ENCODE results near the gene DMGDH.
"Not testable (repeated sequence)": the region's sequence is repeated elsewhere in the genome, so short reads cannot be mapped to it uniquely, and the experiment has no call there.

Gene DMGDH

DNA sequence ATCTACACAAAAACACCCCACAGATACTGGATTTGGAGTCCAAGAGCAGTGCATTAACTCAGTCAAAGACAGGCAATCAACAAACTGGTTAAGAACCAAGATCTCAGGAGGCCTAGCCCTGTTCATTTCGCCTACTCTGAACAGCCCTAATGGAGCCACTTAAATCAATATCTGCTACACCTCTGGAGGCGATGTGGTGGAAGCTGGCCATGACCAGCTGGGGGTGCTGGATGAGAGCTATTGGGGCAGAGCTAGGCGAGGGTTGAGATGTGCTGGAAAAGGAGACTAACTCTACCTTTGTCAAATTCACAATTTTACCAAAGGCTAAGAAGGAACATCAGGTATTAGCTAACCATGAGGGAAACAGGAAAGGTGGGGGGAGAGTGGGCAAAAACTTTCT, 61.1 kb downstream of the DMGDH start:
- DNase-seq: no peak

DNA sequence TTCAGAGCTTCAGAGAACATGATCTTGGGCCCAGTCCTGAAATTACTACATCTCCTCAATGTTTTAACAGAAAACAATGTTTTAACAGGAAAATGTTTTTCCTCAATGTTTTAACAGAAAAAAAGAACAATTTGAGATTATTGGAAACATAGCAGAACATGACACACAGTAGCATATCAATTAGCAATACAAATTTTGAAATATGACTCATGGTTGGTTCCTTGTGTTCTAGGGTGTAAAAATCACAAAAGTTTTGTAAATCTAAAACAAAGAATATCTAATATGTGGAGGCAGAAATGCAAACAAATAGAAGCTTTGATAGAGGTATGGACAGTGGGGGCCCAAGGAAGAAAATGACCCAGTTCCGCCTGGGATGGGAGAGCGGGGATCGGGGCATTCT, 61.6 kb downstream of the DMGDH start:
- no peak for DNase-seq

DNA sequence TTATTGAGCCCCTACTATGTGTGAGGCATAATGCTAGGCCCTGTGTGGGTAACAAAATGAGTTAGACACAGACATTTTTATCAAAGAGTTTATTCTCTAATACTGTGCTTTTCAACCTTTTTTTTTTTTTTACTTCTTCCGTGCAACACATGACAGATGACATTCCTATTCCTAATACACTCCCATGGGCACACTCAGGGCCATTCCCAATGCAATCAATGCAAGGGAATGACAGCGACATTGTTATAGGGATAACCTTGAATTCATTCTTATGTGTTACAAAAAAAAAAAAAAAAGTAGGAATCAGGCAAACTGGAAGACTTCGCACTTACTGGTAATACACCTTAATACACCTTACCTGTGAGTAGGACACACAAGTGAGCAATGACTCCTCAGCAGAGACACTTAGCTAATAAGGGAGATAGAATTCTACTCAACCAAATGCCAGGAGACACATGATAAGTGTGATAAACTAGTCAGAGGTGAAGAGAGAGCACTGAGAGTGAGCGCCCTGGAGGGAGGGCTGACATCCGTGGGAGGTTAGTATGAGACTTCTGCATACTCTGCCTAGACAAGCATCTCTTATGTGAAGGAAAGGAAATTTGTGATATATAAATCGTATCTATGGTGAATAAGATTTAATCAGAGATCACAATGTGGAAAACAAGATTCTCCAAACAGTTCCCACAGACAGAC, 63.4 kb downstream of the DMGDH start:
- no peak for DNase-seq

DNA sequence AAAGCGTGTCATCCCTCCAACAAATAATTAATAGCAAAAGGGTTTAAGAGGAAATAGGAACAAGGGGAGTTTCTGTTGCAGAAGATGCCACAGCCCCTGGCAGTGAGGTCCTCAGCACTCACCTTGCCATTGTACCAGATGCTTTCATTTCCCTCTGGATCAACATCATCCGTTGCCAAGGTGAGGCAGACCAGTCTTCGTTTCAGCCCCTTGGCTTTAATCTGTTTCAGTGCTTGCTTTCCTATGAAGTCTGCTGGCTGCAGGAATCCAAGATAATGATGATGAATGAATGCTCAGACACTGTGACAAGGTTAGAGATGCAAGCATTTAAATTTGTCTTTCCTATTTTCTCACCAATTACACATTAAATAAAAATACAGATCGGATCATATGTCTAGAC, 64.3 kb downstream of the DMGDH start:
- no peak for DNase-seq

DNA sequence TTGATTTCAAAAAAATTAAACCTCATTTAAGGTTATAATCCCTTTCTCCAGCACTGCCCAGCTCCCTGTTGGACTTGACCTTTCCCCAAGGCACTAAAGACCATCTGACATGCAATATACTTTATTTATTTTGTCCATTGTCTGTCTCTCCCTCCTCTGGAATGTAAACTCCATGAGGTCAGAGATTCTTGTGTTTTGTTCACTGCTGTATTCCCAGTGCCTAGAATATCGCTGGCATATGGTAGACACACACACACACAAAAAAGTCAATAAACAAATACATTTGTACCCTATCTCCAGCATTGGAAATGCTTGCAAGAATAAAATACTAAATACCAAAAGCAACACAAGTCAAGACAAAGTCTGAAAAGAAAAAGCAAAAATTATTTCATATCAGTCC, 67.1 kb downstream of the DMGDH start:
- DNase-seq: no peak

DNA sequence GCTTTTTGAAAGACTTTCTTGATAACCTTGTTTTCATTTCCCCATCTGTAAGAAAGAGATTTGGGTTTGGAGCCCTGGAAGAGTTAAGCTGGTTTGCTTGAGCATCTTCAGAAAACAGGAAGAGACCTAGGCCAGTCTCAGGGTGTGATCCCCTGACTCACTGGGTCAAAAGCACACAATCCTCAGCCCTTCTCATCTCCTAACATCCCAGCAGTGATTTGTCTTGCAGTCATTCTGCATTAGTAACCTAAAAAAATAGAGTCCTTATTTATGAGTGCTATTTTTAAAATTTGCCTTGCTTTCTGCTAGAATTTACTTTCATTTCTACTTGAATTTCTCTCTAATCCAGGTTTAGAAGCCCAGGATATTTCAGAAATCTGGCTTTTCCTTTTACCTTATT, 68.0 kb downstream of the DMGDH start:
- no peak for DNase-seq

DNA sequence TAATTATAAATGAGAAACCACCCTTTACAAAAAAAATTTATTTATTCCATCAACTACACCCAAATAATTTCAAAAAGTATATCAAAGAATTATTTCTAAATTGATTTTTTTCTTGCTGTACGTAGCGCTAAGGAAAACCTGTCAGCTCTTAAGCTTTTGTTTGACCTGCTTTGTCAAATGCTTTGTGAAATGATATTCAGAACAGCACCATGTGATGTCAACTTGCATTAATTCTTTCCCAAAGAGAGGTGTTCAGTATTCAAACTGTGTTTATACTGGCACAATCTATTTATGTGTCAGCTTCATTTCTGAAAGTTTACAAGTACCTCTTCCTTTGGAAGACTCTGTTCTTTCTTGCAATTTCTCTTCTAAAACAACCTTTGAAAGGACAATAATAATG, 72.4 kb downstream of the DMGDH start:
- no peak for DNase-seq

DNA sequence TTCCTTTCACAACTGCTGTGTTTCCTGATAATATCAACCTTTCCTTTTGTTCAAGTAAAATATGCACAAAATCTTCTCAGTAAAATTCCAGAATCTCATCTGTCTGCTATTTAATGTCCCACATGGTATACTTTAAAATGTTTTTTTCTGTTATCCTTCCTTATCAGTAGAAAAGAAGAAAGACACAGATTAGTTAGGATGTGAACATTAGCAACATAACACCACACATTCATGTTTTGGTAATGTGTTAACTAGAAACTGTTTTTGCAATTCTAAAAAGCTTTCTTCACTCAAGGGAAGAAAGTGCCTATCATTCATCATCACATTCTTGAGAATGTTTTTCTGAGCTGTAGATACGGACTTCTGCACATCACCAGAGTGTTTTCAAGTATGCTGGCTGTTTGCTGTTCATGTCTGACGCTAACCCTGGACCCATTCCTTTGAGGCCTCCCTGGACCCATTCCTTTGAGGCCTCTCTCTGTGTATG, 73.9 kb downstream of the DMGDH start:
- DNase-seq: no peak

DNA sequence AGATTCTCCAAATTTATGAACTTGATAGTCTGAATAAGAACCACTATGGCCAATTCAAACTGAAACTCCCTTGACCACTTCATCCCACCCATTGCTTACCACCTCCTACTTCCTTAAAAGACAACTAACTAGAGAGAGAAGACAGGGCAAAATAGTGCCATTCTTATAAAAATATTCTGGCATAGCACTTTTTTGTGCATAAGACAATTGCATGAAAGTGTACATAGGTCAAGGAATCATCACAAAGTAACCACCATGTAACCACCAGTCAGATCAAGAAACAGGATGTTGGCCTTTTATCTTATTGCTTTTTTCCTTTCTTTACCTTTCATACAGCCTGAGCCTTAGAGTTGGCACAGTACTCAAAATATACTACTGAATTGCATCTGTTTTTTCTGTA, 76.3 kb downstream of the DMGDH start:
- DNase-seq: no peak

DNA sequence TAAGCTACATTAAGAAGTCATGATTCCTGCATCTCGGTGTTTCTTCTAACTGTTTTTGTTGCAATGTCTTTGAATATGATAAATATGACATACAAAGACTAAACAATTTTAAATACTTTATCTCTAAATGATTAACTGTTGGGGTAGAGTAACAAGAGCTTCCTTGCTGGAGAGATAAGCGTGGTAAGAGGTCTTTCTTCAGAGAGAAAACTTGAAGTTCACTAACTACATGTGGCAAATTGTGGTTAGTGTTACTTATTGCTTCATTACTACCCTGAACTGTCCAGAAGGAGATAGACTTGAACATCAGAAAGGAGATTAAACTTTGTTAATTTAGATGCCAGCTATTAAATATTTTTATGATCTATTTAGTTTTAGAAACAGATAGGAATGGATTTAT, 77.3 kb downstream of the DMGDH start:
- peak in 1 of 2 experiments; percentile 24 for DNase-seq

DNA sequence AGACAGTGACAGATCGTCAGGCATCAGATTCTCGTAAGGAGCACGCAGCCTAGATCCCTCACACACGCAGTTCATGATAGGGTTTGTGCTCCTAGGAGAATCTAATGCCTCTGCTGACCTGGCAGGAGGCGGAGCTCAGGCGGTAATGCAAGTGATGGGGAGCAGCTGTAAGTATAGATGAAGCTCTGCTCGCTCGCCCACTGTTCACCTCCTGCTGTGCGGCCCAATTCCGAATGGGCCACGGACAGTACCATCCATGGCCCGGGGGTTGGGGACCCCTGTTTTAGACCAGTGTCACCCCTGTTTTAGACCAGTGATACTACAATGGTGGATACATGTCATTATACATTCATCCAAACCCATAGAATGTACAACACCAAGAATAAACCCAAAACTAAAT, 80.4 kb downstream of the DMGDH start:
- no peak for DNase-seq

DNA sequence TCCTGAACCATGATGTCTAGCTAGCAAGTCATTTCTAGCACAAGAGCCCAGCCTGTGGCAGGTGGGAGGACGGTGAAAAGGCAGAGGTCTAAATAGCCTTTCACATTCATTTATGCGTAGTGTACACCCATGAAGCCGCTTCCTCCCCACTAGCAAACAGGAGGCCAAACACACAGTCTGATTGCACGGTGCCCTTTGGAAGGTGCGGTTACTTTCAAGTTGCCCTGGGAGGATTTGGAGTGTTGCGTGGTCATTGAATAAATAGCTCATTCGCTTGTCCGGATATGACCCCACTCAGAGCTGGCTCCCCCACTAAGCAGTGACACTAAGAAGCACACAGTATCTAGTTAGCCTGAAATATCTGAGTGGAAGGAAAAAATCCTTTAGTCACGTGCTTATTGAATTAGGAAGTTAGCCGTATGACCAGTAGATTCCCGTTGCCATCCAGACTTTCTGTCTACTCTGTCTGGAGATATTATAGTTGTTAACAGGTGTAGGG, 83.7 kb downstream of the DMGDH start:
- peak; percentile 52 to 54 for DNase-seq

DNA sequence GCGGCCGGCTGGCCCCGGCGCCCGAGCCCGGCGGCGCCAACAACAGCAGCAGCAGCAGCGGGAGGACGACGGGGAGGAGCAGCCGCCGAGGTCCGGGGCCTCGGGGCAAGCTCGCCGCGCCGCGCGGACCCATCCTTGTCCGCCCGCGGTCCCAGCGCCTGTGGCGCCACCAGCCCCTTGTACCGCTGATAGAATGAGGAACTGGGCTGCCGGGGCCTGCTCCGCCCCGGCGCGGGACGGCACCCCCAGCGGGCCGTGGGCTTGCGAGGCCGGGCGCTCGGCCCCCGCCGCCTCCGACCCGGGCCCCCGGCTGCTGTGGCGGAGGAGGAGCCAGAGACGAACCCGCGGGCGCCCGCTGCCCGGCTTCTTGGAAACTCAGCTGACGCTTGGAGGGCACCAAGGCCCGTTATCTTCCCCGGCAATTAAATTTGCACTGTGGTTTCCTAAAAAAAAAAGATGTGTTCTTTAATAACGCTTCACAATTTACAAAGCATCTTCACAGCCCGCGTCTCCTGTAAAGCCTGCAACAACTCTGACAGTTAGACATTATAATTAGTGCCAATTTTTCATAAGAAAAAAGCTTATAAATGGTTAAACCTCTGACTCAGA, 84.3 kb downstream of the DMGDH start, which contains the start of gene ARSB:
Gene ARSB (minus strand): TSS at position 195 of the 609 bp plus-strand sequence. CDS start 62 bp downstream, at position 133.
- peak; percentile 52 to 53 for DNase-seq

DNA sequence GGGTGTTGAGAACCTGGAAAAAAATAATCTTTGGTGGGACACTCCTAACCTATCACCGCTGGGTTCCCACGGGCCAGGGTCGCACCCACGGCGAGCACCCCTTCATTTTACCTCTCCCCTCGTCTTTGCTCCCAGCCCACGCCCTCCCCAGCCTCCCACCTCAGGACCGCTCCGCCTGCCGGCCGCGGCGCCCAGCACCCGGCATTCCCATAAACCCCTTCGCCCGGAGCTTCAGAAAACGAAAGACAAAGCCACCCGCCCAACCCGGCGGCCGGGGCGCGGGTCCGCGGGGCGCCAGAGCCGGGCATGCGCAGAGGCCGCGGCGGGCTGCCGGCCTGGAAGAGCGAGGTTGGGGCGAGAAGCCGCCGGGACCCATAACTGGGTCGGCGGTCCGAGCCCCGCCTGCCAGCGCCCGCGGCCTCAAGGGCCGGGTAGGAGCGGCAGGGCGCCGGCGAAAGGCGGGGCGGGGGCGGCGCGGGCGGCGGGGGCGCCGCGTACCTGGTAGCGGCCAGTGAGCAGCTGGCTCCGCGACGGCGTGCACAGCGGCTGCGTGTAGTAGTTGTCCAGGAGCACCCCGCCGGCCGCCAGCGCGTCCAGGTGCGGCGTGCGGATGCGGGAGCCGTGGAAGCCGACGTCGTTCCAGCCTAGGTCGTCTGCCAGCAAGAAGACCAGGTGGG, 84.9 kb downstream of the DMGDH start:
- DNase-seq: peak; percentile 75 to 79

DNA sequence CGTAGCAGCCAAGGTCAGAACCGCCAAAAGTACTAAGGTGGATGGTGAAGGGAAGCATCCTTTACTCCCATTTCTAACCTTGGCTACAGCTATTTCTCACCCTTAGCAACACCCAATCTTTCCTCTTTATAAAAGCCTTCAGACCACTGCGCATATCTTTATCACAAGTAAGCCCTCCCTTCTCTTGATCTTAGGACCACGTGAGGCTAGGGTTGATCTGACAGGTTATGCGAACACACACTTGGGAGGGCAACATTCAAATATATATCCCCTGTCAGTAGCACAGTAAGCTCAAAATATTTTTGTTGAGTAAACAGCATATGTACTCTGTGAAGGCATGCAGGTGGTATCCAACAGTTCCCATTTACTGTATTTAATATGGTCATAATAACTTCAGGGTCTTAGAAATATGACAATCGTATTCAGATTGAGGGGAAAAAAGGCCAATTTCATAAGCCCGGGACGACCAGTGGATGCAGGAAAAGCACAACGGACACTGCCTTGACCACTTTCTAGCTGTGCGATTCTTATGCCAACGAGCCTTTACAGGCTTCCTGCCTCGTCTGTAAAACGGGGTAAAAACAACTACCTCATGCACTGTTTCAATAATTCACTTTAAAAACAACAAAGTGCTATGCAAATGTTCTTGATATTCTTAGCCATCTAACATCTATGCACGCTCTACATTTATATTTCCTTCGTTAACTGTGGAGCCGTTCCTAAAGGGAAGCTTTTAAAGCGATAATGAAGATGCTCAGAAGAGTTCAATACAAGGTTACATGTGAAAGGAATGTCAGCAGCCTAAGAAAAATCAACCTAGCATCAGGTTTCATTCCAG, 85.7 kb downstream of the DMGDH start:
- peak in 1 of 2 experiments; percentile 61 for DNase-seq

DNA sequence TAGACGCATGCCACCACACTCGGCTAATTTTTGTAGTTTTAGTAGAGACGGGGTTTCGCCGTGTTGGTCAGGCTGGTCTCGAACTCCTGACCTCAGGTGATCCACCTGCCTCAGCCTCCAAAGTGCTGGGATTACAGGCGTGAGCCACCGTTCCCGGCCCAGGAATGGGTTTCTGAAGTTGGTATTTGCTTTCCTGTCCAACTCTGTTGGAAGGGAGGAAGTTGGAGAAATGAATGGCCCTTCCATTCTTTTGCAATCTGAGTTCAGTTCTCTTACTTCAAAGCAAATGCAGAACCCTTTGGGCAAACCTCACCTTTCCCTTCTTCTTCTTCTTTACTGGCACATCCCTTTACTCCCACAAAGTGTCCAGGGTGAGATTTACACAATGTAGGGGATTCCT, 86.3 kb downstream of the DMGDH start:
- DNase-seq: not testable (repeated sequence)

DNA sequence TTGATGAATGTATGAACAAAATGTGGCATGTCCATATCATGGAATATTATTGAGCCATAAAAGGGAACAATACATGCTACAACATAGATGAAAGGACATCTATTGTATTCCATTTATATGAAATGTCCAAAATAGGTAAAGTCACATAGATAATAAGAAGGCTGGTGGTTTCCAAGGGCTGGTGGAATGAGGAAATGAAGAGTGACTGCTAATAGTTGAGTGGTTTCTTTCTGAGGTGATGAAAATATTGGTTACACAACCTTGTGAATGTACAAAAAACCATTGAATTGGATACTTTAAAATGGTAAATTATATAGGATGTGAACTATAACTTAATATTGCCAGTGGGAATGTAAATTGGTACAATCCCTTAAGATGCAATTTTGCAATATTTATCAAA, 89.6 kb downstream of the DMGDH start:
- DNase-seq: peak in 1 of 2 experiments; percentile 30

DNA sequence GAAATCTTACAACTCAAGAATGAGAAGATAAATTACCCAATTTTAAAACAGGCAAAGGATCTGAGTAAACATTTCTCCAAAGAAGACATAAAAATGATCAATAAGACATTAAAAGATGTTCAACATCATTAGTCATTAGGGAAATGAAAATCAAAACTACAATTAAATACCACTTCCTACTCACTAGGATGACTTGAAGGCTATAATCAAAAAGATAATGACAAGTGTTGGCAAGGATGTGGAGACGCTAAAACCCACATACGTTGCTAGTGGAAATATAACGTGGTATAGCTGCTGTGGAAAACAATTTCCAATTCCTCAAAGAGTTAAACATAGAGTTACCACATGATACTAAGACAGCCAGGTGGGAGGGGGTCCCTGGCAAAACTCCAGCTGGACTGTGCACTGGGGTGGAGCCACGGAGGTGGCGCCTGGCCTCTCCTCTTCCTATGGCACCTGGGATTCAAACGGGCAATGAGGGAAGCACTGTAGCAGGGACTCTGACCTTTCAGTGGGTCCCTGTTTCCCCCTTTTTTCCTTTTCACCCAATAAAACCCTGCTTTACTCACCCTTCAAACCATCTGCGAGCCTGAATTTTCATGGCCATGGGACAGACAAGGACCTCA, 90.2 kb downstream of the DMGDH start:
- DNase-seq: no peak

DNA sequence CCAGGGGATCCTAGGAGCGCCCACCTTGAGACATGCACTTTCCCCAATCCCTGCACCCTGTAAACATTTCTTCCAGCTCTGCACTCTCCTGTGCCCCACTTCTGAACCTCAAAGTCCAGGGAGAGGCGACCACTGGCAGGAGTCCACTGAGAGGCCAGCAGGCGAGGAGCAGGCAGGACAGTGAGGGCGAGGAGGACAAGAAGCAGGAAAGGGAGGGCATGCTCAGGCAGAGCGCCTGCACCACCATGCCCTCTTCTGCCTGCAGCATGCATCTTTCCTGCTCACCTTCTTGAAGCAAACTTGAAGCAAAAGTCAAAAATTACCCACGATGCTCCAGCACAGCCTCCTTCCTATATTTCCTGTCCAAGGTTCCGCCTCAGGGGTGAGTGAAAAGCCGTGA, 94.4 kb downstream of the DMGDH start:
- no peak for DNase-seq

DNA sequence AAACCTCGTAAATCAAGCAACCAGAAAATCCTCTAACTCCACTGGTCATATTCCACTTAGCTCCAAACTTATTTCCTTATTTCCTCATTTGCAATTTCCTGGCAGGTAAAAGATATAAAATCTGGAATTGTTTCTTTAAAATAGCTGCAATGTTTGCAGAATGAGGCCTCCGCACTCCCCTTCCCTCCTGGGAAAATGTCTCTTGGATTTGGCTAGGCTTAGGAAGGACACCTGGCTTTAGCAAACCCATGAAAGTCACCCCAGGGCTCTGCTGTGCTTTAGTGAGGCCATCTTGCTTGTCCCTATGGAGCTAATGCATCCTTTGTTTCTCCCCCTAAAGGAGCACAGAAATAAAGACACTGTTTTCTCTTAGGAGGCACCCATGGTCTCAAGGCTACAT, 94.9 kb downstream of the DMGDH start:
- no peak for DNase-seq

DNA sequence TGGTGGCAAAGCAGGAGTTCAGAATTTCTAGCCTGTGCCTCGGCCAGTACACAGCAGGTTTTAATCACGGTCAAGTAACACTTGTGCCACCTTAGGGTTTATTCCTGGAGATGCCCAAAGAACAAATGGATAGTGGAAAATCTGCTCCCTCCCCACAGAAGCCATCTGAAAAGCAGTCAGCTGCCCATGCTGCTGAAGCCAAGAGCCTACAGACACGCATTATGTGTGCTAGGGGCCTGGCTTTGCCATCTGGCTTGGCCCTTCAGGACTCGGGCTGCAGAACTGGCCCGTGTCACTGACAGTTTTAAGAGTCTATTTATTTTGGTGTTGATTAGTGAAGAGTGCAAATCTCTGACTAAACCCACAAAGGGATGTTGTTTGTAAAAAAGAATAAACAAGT, 95.5 kb downstream of the DMGDH start:
- no peak for DNase-seq

DNA sequence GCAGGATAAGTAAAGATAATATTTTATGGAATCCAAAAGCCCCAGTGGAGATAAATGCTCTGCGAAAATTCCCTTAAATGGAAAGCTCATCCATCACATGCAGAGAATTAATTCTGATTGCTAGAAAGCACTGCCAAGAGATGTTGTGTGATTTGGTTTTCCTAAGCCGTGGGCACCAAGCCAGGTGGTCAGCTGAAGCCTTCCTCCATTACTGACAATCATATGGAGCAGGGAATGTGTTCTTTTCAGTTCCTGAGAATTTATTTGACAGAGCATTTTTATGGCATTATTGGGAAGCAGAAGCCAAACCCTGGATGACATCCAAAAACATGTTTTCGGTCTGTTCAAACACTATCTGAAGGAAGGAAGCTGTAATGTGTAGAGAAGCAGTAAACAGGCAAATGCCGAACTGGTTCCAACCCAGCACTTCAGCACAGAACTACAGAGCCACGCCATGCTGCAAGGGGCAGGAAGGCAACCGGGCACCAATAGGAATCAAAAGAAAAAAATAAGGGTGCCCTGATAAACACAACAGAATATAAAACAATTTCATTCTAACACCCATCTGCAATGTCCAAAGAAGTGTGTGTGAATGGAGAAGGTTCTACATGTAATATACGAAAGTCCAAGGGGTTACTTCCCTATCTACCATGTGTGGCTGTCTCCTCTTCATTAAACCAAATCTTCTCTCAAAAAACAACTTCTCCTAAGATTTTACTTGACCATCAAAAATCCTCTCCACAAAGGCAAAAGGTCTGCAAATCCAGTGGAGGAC, 96.6 kb downstream of the DMGDH start:
- DNase-seq: no peak
